CD14-positive monocyte (primary cell): ENCODE measurements around the gene ITSN1. TPM values are rescaled to one million over a fixed set of nuclear protein-coding genes. Genes with fewer than 3 reads are reported as not detected.

Experiments used
- DNase-seq, 3 donors: peaks; one replicate each; pipeline ENCODE4 v3.0.0-alpha.2; 2011 to 2022
- H2AFZ ChIP-seq: 2 replicates; pipeline ENCODE4 v1.6.0; 2012; ENCODE audit warnings: mild to moderate bottlenecking, low read depth, low read length, inconsistent platforms; ENCODE audit not compliant: insufficient read depth, poor library complexity, severe bottlenecking
- H3K27ac ChIP-seq, 2 donors: 1 replicate in 1 of 2; 2 replicates in 1 of 2; pipeline ENCODE4 v1.5.1; 2012 to 2013; ENCODE audit warnings: low read length in 2 of 2, control low read depth in 1 of 2, inconsistent platforms in 1 of 2, low read depth in 1 of 2, mild to moderate bottlenecking in 1 of 2
- H3K27me3 ChIP-seq, 2 donors: one replicate each; pipeline versions ENCODE4 v1.6.0 to v1.6.1; 2011 to 2013; ENCODE audit warnings: low read length in 2 of 2; ENCODE audit not compliant: control insufficient read depth in 2 of 2, insufficient read depth in 2 of 2
- H3K36me3 ChIP-seq, 2 donors: replicated peaks in 1 of 2; 1 replicate in 1 of 2; 2 replicates in 1 of 2; pipeline versions ENCODE4 v1.5.1 to v1.6.1; 2012 to 2013; ENCODE audit warnings: low read length in 2 of 2, control low read depth in 1 of 2, inconsistent platforms in 1 of 2, mild to moderate bottlenecking in 1 of 2; ENCODE audit not compliant: insufficient read depth in 2 of 2, control insufficient read depth in 1 of 2
- H3K4me1 ChIP-seq, 2 donors: 1 replicate in 1 of 2; 2 replicates in 1 of 2; pipeline versions ENCODE4 v1.5.1 to v1.6.1; 2012 to 2013; ENCODE audit warnings: low read length in 2 of 2, control low read depth in 1 of 2, inconsistent platforms in 1 of 2, mild to moderate bottlenecking in 1 of 2, moderate library complexity in 1 of 2; ENCODE audit not compliant: insufficient read depth in 2 of 2, control insufficient read depth in 1 of 2
- H3K4me2 ChIP-seq: replicated peaks from 2 replicates; pipeline ENCODE3; 2012; ENCODE audit warnings: low read length, moderate library complexity, mild to moderate bottlenecking; ENCODE audit not compliant: poor library complexity, severe bottlenecking; ENCODE audit errors: extremely low read depth
- H3K4me3 ChIP-seq, 3 experiments: fragments of 200-600 bp in 1 of 3; sonication (generic) in 1 of 3; replicated peaks in 1 of 3; 1 replicate in 2 of 3; 2 replicates in 1 of 3; pipeline ENCODE4 v1.5.1; 2011 to 2013; ENCODE audit warnings: low read length in 3 of 3, mild to moderate bottlenecking in 3 of 3, control low read depth in 2 of 3, low read depth in 2 of 3, inconsistent platforms in 1 of 3, moderate library complexity in 1 of 3
- H3K79me2 ChIP-seq: 2 replicates; pipeline ENCODE4 v1.6.0; 2012; ENCODE audit warnings: mild to moderate bottlenecking, control low read depth, inconsistent platforms, low read length, moderate library complexity; ENCODE audit not compliant: insufficient read depth
- H3K9ac ChIP-seq: 2 replicates; pipeline ENCODE4 v1.6.0; 2017; ENCODE audit warnings: low read length, mild to moderate bottlenecking; ENCODE audit not compliant: insufficient read depth, poor library complexity, severe bottlenecking
- H3K9me3 ChIP-seq, 2 donors: replicated peaks in 1 of 2; 1 replicate in 1 of 2; 2 replicates in 1 of 2; pipeline versions ENCODE4 v1.5.1 to v1.6.1; 2012 to 2013; ENCODE audit warnings: low read length in 2 of 2, control low read depth in 1 of 2; ENCODE audit not compliant: control insufficient read depth in 1 of 2, insufficient read depth in 1 of 2
- H4K20me1 ChIP-seq: 2 replicates; pipeline ENCODE4 v1.6.0; 2012; ENCODE audit warnings: mild to moderate bottlenecking, low read length, control low read depth, moderate library complexity; ENCODE audit not compliant: insufficient read depth
- H3K27ac Mint-ChIP-seq, 7 donors: one replicate each; pipeline ENCODE4 v1.8.0; 2020; ENCODE audit warnings: mild to moderate bottlenecking in 7 of 7, mixed read lengths in 7 of 7, moderate library complexity in 6 of 7, inconsistent platforms in 2 of 7
- H3K27me3 Mint-ChIP-seq, 3 donors: one replicate each; pipeline ENCODE4 v1.8.0; 2021 to 2022; ENCODE audit warnings: low read depth in 3 of 3, mild to moderate bottlenecking in 3 of 3, mixed read lengths in 3 of 3, moderate library complexity in 3 of 3, inconsistent platforms in 1 of 3
- H3K36me3 Mint-ChIP-seq, 2 donors: one replicate each; pipeline ENCODE4 v1.8.0; 2020; ENCODE audit warnings: mixed read lengths in 2 of 2, inconsistent platforms in 1 of 2, mild to moderate bottlenecking in 1 of 2
- H3K4me1 Mint-ChIP-seq: one replicate; pipeline ENCODE4 v1.8.0; 2020; ENCODE audit warnings: mild to moderate bottlenecking, mixed read lengths
- H3K4me3 Mint-ChIP-seq, 2 donors: one replicate each; pipeline ENCODE4 v1.8.0; 2020; ENCODE audit warnings: mild to moderate bottlenecking in 2 of 2, mixed read lengths in 2 of 2, moderate library complexity in 1 of 2
- H3K9me3 Mint-ChIP-seq, 7 donors: one replicate each; pipeline ENCODE4 v1.8.0; 2020 to 2022; ENCODE audit warnings: mixed read lengths in 7 of 7, mild to moderate bottlenecking in 6 of 7, moderate library complexity in 6 of 7, inconsistent platforms in 2 of 7
- WGBS: methylation state at CpG from one replicate; pipeline ENCODE4 v1.1.5; 2013; ENCODE audit warnings: missing lambda C conversion rate; ENCODE audit not compliant: insufficient coverage; 5-methylcytosine and 5-hydroxymethylcytosine counted together
- intact Hi-C, 2 donors: fragments of 100-400 bp; cut with micrococcal nuclease; formaldehyde crosslinking; loops; one replicate each; pipeline versions ENCODE4 v1.15.0 to v1.15.1; 2023
- polyA plus RNA-seq, 3 donors: library from polyadenylated mRNA; depleted of rRNA in 1 of 3; unstranded in 2 of 3; stranded (reverse) in 1 of 3; fragments of 300-500 nt in 2 of 3; fragments of >200 nt in 1 of 3; fragmentation: Illumina TruSeq in 2 of 3; gene quantifications; 1 replicate in 2 of 3; 2 replicates in 1 of 3; pipeline ENCODE4 v1.2.3, GENCODE V29; 2012 to 2021
- TF ChIP-seq, protein P1 (sequence below): fragments of 200-600 bp; IDR thresholded peaks from one replicate; pipeline ENCODE4 v1.8.0; 2022; ENCODE audit warnings: antibody characterized with exemption, mild to moderate bottlenecking

The ITSN1 gene
- polyA plus RNA-seq, 3 donors = 4.7 to 10.3 (median 5.1) TPM

DNA sequence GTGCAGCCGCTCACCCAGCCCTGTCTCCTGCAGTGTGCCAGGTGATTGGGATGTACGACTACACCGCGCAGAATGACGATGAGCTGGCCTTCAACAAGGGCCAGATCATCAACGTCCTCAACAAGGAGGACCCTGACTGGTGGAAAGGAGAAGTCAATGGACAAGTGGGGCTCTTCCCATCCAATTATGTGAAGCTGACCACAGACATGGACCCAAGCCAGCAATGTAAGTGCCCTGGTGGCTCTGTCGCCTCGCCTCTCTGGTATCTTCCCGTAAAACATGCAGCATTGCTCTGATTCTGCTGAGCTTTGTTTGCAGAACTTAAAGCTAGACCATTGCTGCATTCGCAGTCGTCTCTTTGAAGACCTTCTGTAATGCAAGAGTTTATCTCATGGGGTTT is 194.1 kb downstream of the ITSN1 start:
- Histone ChIP-seq H3K79me2 (no peaks in the 10 kb centered on the region), H3K36me3 (peaks cover 11% of the 10 kb centered on the region in 2 donors), H3K4me2 (no peak overlapping the region), H2AFZ (no peak overlapping the region), H3K27me3 (no peaks in the 10 kb centered on the region), H3K4me3 (no peak overlapping the region), H3K4me1 (no peaks in the 10 kb centered on the region), H3K27ac (no peak overlapping the region), H3K9me3 (no peaks in the 10 kb centered on the region), H3K9ac (no peak overlapping the region), H4K20me1 (no peaks in the 10 kb centered on the region)
- H3K9me3 Mint-ChIP-seq = peaks cover 0 to 3% (median 0%) of the 10 kb centered on the region in 7 donors
- H3K4me3 Mint-ChIP-seq = no peak overlapping the region
- intact Hi-C loops = no loop called here
- DNase-seq = no peak
- H3K36me3 Mint-ChIP-seq = peaks cover 36 to 44% of the 10 kb centered on the region in 2 donors
- 81% methylated on average over 5 of the region's 11 CpGs for WGBS
- no peaks in the 10 kb centered on the region for H3K4me1 Mint-ChIP-seq
- TF ChIP-seq, protein P1, sequence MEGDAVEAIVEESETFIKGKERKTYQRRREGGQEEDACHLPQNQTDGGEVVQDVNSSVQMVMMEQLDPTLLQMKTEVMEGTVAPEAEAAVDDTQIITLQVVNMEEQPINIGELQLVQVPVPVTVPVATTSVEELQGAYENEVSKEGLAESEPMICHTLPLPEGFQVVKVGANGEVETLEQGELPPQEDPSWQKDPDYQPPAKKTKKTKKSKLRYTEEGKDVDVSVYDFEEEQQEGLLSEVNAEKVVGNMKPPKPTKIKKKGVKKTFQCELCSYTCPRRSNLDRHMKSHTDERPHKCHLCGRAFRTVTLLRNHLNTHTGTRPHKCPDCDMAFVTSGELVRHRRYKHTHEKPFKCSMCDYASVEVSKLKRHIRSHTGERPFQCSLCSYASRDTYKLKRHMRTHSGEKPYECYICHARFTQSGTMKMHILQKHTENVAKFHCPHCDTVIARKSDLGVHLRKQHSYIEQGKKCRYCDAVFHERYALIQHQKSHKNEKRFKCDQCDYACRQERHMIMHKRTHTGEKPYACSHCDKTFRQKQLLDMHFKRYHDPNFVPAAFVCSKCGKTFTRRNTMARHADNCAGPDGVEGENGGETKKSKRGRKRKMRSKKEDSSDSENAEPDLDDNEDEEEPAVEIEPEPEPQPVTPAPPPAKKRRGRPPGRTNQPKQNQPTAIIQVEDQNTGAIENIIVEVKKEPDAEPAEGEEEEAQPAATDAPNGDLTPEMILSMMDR = no peak
- H3K27ac Mint-ChIP-seq = peak overlapping the region in 1 of 7 donors; percentile 63
- H3K27me3 Mint-ChIP-seq = peaks cover 0 to 2% (median 0%) of the 10 kb centered on the region in 3 donors

DNA sequence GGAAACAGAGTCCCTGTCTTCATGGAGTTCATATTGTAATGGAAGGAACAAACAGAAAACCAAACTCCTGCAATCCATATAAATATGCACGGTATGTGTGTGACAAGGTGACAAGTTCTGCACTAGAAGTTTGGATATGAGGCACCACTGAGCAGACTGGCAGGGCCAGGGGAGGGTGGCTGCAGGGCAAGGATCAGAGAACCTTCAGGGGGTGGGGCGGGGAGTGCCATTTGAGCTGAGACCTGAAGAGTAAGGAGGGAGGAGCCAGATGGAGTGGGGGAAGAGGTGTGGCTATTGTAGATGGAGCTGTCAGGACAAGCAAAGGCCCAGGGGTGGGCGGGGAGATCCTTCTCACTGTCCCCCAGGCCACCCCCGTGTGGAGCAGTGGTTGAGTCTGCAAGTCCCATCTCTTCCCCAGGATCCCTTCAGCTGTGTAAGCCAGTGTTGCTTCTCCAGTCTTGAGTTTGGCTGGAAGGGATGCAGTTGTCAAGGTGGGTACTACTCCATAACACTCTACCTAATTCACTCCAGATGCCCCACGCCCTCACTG is 196.9 kb downstream of the ITSN1 start:
- Histone ChIP-seq H3K4me1 (peaks cover 23 to 24% of the 10 kb centered on the region in 2 donors), H3K9me3 (no peaks in the 10 kb centered on the region), H3K27me3 (no peaks in the 10 kb centered on the region), H3K4me2 (no peak overlapping the region), H3K27ac (no peak overlapping the region), H3K4me3 (no peak overlapping the region), H3K9ac (no peak overlapping the region), H2AFZ (no peak overlapping the region), H3K79me2 (no peaks in the 10 kb centered on the region), H3K36me3 (peaks cover 5 to 11% of the 10 kb centered on the region in 2 donors), H4K20me1 (no peaks in the 10 kb centered on the region)
- Mint-ChIP-seq H3K4me1 (peaks cover 25% of the 10 kb centered on the region), H3K27me3 (peaks cover 0 to 2% (median 0%) of the 10 kb centered on the region in 3 donors), H3K9me3 (peaks cover 0 to 1% (median 0%) of the 10 kb centered on the region in 7 donors), H3K27ac (peak overlapping the region in 1 of 7 donors; percentile 60), H3K4me3 (no peak overlapping the region), H3K36me3 (peaks cover 26 to 31% of the 10 kb centered on the region in 2 donors)
- intact Hi-C loops = no loop called here
- 90% methylated on average over 2 of the region's 5 CpGs for WGBS
- DNase-seq = no peak
- TF ChIP-seq, protein P1 = no peak
